ENCODE data around the gene ARL6.

DNA sequence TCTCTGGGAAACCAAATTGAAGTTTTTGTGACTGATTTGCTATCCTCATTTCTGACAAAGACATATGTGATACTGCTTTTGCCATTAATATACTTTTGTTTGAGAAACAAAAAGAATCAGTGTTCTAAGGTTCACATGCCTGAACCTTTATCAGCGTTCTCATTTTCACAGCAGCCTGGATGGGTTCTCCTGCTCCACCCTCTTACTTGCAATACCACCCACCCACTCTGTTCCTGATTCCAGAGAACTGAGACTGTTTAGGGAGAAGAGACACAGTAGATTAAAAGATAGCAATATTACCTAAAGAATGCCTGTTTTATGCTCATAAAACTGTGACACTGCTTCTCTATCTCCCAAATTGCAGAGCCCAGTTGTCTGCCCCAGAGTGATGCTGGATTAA is 25.8 kb upstream of the ARL6 start:
- TF ChIP-seq, protein P1, sequence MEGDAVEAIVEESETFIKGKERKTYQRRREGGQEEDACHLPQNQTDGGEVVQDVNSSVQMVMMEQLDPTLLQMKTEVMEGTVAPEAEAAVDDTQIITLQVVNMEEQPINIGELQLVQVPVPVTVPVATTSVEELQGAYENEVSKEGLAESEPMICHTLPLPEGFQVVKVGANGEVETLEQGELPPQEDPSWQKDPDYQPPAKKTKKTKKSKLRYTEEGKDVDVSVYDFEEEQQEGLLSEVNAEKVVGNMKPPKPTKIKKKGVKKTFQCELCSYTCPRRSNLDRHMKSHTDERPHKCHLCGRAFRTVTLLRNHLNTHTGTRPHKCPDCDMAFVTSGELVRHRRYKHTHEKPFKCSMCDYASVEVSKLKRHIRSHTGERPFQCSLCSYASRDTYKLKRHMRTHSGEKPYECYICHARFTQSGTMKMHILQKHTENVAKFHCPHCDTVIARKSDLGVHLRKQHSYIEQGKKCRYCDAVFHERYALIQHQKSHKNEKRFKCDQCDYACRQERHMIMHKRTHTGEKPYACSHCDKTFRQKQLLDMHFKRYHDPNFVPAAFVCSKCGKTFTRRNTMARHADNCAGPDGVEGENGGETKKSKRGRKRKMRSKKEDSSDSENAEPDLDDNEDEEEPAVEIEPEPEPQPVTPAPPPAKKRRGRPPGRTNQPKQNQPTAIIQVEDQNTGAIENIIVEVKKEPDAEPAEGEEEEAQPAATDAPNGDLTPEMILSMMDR (IDR thresholded peaks at IDR 0.05) = no peak
- TF ChIP-seq POLR2A (IDR thresholded peaks at IDR 0.05) = no peak
